Activated CD4-positive, alpha-beta T cell treated with anti-CD3 and anti-CD28 coated beads for 36 hours (primary cell): ENCODE measurements around the gene SPATC1L. TPM values are rescaled to one million over a fixed set of nuclear protein-coding genes. Genes with fewer than 3 reads are reported as not detected.
A peak's percentile ranks its signal among the peaks of the same experiment; 100 is the strongest.

Experiments
- ATAC-seq: fragments of 200-7000 bp; cut with Tn5 transposase; one replicate; pipeline ENCODE4 v1.10.0; 2021; ENCODE audit warnings: mild to moderate bottlenecking, moderate library complexity
- CTCF ChIA-PET: fragments of 350-600 bp; sonication (Branson Sonifier 250); formaldehyde crosslinking; loops from one replicate; lab custom pipeline; 2021; ENCODE audit warnings: antibody characterized with exemption; lab: Charles Lee
- POLR2A ChIA-PET: fragments of 350-600 bp; sonication (Branson Sonifier 250); formaldehyde crosslinking; loops from one replicate; lab custom pipeline; 2021; ENCODE audit warnings: antibody characterized with exemption, inconsistent platforms; lab: Charles Lee
- DNase-seq: peaks from one replicate; pipeline ENCODE4 v3.0.0-alpha.2; 2020
- H3K27ac Mint-ChIP-seq: one replicate; pipeline ENCODE4 v1.8.0; 2021; ENCODE audit warnings: mixed read lengths
- H3K27me3 Mint-ChIP-seq: one replicate; pipeline ENCODE4 v1.8.0; 2021; ENCODE audit warnings: mixed read lengths
- H3K36me3 Mint-ChIP-seq: one replicate; pipeline ENCODE4 v1.8.0; 2021; ENCODE audit warnings: low read depth, mixed read lengths
- H3K4me1 Mint-ChIP-seq: one replicate; pipeline ENCODE4 v1.8.0; 2021; ENCODE audit warnings: mixed read lengths
- H3K4me3 Mint-ChIP-seq: one replicate; pipeline ENCODE4 v1.8.0; 2021; ENCODE audit warnings: mild to moderate bottlenecking, moderate library complexity, mixed read lengths
- H3K9me3 Mint-ChIP-seq: one replicate; pipeline ENCODE4 v1.8.0; 2021; ENCODE audit warnings: low read depth, mixed read lengths
- intact Hi-C, 2 experiments: fragments of 100-400 bp; cut with DNase I in 1 of 2; cut with micrococcal nuclease in 1 of 2; formaldehyde crosslinking; loops; one replicate each; pipeline versions ENCODE4 v1.14.2 to v1.15.1; 2022 to 2024; cut with DNase I, micrococcal nuclease
- total RNA-seq, 2 experiments: library from RNA; stranded (reverse); gene quantifications; one replicate each; pipeline ENCODE4 v1.2.3, GENCODE V29; 2021

The SPATC1L gene
- total RNA-seq, 2 experiments from 2014 or later: 8.1 to 13.0 TPM

DNA sequence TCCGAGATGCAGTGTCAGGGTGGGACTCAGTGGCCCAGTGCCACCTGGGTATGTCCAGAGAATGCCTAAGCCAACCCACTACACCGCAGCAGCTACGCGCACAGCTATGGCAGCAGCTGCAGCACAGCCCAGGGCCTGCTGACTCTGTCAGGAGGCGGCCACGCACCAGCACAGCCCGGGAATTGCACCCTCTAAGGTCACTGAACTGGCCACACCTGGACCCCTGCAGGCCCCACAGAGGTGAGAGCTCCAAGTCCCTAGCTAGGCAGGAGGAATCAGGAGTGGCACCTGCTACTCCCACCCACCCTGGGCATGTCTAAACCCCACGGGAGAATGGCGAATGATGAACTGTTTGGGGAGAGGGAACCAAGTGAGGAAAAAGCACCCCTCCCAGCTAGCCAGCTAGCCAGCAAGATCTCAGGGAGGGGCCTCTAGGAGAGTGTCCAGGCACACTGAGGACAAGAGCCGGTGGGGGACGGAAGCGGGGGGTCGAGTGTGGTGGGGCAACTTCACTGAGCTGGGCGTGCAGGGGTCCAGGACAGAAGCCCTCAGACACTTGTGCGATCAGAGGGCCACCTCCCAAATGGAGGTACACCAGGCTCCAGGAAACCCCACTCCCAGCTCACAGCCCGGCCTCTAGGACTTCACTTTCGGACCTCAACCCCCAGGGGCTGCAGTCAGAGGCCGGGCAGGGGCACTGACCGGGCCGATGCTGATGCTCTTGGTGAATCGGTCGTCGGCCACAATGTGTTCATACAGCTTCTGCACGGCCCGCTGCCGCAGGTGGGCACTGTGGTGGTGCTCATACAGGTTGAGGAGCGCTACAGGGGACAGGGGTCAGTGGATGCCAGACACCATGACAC, 30.4 kb upstream of the SPATC1L start:
- no peak for DNase-seq
- Mint-ChIP-seq H3K27ac (no peak overlapping the region), H3K36me3 (peaks cover 2% of the 10 kb centered on the region), H3K4me1 (no peaks in the 10 kb centered on the region), H3K4me3 (no peak overlapping the region), H3K9me3 (no peaks in the 10 kb centered on the region), H3K27me3 (no peaks in the 10 kb centered on the region)
- intact Hi-C loops: no loop called here
- ChIA-PET CTCF (no interaction called here), POLR2A (no interaction called here)
- no peak for ATAC-seq

DNA sequence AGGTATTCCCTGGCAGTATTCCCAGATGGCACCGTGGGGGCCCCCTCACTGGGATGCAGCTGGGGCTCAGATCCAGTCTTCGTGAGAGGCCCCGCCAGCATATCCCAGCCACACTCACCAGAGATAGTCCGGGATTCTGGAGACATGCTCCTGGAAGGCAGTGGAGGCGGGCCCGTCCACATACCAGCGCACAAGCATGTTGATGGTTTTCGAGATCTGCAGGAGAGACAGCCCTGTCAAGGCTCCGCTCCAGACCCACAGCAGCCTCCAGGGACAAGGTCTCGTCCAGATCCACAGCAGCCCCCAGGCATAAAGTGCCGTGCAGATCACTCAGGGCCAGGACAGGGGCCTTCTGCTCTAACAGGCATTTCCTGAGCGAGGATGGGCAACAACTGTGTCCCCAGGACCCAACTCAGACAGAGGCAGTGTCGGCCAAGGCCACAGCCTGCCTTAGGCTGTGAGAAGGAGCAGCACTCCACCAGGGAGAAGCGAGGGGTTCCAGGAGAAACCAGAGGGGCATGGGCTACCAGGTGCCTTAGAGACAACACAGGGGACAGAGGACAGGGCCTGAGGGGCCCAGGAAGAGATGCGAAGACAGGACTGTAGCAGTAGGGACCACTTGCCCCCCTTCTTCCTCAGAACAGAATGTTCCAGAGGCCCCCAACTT, 29.5 kb upstream of the SPATC1L start:
- H3K27me3 Mint-ChIP-seq: no peaks in the 10 kb centered on the region
- no peak for ATAC-seq
- H3K27ac Mint-ChIP-seq: no peak overlapping the region
- peaks cover 6% of the 10 kb centered on the region for H3K36me3 Mint-ChIP-seq
- no peaks in the 10 kb centered on the region for H3K4me1 Mint-ChIP-seq
- CTCF ChIA-PET: no interaction called here
- POLR2A ChIA-PET: no interaction called here
- intact Hi-C loops: no loop called here
- H3K9me3 Mint-ChIP-seq: no peaks in the 10 kb centered on the region
- DNase-seq: no peak
- no peak overlapping the region for H3K4me3 Mint-ChIP-seq

DNA sequence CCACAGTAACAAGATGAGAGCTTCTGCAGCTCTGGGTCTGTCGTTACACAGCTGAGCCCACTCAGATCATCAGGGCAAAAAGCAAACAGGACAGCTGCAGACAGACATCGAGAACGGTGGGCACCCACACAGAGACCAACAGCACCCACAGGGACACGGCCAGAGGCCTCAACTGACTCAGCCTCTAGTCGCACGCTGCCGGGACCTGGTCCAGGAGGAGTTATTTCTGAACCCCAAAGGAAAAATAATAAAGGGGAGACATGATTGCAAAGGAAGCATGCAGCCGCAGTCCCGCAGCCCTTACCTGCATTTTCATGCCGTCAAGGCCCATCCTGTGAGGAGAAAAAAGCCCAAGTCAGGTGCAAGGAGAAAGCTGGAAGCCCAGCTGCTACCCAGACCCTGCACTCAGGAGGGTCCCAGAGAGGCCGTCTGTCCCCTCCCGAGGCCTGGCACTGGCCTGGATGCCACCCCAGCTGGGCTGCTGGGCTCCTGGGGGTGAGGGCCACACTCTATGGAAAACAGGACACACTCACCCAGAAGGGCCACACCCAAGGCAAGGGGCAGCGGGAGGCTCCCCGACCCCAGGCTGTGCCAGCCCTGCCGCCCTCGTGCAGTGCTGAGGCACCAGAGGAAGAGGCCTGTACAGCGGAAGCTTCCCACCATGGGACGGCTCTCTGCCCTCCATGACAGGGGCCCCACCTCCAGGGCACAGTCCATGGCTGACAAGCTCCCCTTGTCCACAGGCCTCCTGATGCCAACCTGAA, 28.6 kb upstream of the SPATC1L start:
- H3K9me3 Mint-ChIP-seq: no peaks in the 10 kb centered on the region
- no peaks in the 10 kb centered on the region for H3K27me3 Mint-ChIP-seq
- no peak overlapping the region for H3K27ac Mint-ChIP-seq
- no peaks in the 10 kb centered on the region for H3K4me1 Mint-ChIP-seq
- CTCF ChIA-PET: no interaction called here
- no peak for DNase-seq
- no peak for ATAC-seq
- H3K4me3 Mint-ChIP-seq: no peak overlapping the region
- peaks cover 6% of the 10 kb centered on the region for H3K36me3 Mint-ChIP-seq
- POLR2A ChIA-PET: interaction anchor here (0.5 kb wide), 1 partner anchor 367 kb away, joined by 5 read pairs; no protein-coding TSS in a partner anchor
- intact Hi-C loops: no loop called here

DNA sequence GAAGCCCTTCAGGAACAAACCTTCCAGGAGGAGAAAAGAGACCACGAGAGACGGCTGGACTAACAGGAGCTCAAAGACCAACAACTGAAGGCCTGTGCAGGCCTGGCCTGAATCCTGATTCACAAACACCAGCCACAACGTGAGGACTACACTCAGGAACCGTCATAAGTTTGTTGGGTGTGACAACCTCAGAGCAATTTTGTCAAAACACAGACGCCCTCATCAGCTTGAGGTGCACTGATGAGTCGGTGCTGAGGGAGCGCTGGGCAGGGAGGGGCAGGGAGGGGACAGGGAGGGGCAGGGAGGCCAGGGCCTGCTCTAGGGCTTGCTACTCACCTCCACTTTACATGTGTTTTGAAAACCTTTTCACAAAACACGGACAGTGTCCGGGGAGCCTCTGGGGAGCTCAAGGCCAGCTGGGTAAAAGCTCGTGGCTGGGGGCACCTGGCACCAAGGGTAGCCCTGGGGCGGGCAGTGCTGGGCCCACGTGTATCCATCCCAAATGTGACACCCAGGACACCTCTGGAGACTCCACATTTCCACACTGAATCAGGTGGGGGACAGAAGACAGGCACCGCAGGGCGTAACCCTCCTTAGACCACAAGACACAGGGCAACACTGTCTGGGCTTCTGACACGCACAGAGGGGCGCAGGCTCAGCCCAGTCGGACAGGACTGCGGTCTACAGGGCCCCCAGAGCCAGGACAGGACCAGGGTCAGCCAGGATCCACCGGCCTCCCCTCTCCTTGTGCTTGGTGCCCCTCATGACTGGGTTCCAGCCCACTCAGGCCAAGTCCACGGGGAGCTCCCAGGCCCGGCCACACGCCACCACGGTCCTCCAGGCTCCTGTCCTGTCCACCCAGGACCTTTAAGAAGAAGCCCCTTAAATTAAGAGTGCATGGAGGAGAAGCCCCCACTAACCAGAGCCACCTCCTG, 27.8 kb upstream of the SPATC1L start:
- H3K27me3 Mint-ChIP-seq: no peaks in the 10 kb centered on the region
- intact Hi-C loops: no loop called here
- POLR2A ChIA-PET: interaction anchor here (0.5 kb wide), 1 partner anchor 366 kb away, joined by 5 read pairs; no protein-coding TSS in a partner anchor
- no peak overlapping the region for H3K4me3 Mint-ChIP-seq
- no peak for ATAC-seq
- H3K36me3 Mint-ChIP-seq: peaks cover 6% of the 10 kb centered on the region
- CTCF ChIA-PET: no interaction called here
- no peaks in the 10 kb centered on the region for H3K9me3 Mint-ChIP-seq
- no peak overlapping the region for H3K27ac Mint-ChIP-seq
- no peak for DNase-seq
- H3K4me1 Mint-ChIP-seq: no peaks in the 10 kb centered on the region

- intact Hi-C loops: no loop called here
- Mint-ChIP-seq H3K9me3 (no peaks in the 10 kb centered on the region), H3K27ac (no peak overlapping the region), H3K36me3 (peaks cover 6% of the 10 kb centered on the region), H3K4me1 (no peaks in the 10 kb centered on the region), H3K27me3 (no peaks in the 10 kb centered on the region), H3K4me3 (no peak overlapping the region)
- ChIA-PET CTCF (no interaction called here), POLR2A (no interaction called here)
- no peak for ATAC-seq
- DNase-seq: no peak
These were observed 27.1 kb upstream of the SPATC1L start for GRCh38 chr21:46211376-46211775.

DNA sequence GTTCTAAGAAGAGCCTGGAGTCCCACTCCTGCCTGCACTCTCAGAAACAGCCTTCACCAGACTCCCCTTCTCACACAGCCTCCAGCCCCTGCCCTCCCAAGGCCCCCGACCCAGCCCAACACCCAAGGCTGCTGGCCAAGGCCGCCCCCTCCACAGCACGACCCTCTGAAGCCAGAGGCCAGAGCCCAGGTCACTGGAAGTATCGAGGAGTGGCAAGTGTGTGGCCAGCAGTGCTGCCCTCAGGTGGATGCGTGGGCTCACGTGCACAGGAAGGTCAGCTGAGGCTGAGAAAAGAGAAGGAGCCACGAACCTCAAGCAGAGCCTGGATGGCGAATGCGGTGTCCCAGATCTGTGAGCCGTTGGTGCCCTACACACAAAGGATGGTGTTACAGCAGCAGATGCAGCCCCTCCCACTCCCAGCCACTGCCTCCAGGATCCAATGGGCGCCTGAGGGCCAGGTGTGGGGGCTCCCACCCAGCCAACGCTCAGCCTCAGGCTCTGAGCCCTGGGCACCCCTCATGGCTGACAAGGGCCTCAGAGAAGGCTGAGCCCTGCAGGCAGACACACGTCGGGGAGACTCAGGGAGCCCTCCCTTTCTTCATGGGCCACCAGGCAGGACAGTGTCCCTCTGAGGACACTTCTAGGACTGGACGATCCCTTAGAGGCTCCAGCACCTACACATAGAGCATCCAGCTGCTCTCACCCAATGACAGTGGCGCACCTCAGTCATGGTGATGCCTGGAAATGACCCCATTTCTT, 26.3 kb upstream of the SPATC1L start:
- no peaks in the 10 kb centered on the region for H3K27me3 Mint-ChIP-seq
- DNase-seq: no peak
- H3K4me1 Mint-ChIP-seq: no peaks in the 10 kb centered on the region
- ChIA-PET POLR2A (no interaction called here), CTCF (no interaction called here)
- ATAC-seq: no peak
- no peaks in the 10 kb centered on the region for H3K9me3 Mint-ChIP-seq
- intact Hi-C loops: no loop called here
- H3K36me3 Mint-ChIP-seq: peaks cover 7% of the 10 kb centered on the region
- no peak overlapping the region for H3K27ac Mint-ChIP-seq
- no peak overlapping the region for H3K4me3 Mint-ChIP-seq

DNA sequence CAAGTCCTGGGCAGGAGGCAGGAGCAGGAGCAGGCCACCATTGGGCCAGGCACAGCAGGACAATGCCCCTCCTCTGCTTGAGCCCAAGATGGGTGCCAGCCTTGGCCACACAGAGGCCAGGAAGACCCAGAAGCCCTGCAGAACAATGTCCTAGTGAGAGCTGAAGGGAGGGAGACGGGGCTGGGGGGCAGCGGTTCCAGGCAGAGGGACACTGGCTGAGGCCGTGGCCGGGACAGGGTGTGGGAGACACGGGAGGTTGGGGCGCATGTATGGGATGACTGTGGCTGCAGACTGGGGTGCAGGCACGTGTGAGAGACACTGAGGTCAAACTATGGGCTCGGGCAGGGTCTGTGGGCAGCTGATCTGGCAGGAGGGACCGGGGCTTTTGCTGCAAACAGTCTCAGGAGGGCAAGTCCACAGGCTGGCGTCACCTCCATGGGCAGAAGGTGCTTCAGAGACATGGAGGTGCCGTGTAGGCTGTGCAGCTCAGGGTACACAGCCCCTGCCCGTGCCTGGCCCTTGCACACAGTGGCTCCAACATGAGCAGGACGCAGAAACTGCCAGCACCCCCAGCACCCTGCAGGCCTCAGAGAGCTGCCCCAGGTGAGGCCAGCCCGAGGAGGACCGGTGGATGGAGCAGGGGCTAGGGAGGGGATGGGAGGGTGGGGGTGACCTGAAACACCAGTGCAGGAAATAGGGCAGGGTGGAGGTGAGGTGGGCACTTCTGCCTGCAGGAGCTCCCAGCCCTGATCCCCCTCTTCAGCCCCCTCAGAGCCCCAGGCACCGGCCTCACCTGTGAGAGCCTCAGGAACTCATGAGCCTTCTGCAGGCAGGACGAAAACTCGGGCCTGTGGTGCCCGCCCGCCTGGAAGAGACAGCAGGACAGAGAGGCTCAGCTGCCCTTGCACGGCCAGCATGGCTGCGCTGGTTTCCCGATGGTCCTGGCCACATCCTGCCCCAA, 24.8 kb upstream of the SPATC1L start:
- no peak overlapping the region for H3K4me3 Mint-ChIP-seq
- H3K36me3 Mint-ChIP-seq: peaks cover 7% of the 10 kb centered on the region
- ChIA-PET CTCF (interaction anchor here (0.7 to 1.2 kb wide), 2 partner anchors 34 to 155 kb away, joined by 3 to 4 read pairs; no protein-coding TSS in a partner anchor), POLR2A (no interaction called here)
- peak overlapping the region; percentile 25 for H3K27ac Mint-ChIP-seq
- DNase-seq (no peak), ATAC-seq (no peak)
- H3K27me3 Mint-ChIP-seq: no peaks in the 10 kb centered on the region
- H3K9me3 Mint-ChIP-seq: no peaks in the 10 kb centered on the region
- intact Hi-C loops: no loop called here
- no peaks in the 10 kb centered on the region for H3K4me1 Mint-ChIP-seq

- ChIA-PET POLR2A (no interaction called here), CTCF (interaction anchor here (1.2 kb wide), 1 partner anchor 33 kb away, joined by 4 read pairs; no protein-coding TSS in a partner anchor)
- Mint-ChIP-seq H3K27ac (no peak overlapping the region), H3K27me3 (no peaks in the 10 kb centered on the region), H3K4me1 (no peaks in the 10 kb centered on the region), H3K36me3 (peaks cover 9% of the 10 kb centered on the region), H3K4me3 (no peak overlapping the region), H3K9me3 (no peaks in the 10 kb centered on the region)
- ATAC-seq: no peak
- intact Hi-C loops: no loop called here
- no peak for DNase-seq
These were observed 23.8 kb upstream of the SPATC1L start for GRCh38 chr21:46207920-46208591.
